Upper lobe of left lung (tissue), 4 donors: ENCODE data around the gene NAA15.
"Not testable (repeated sequence)": the region's sequence is repeated elsewhere in the genome, so short reads cannot be mapped to it uniquely, and the experiment has no call there.

Experiments used
- CTCF ChIP-seq, 6 experiments: fragments of 450-650 bp in 4 of 6; fragments of 200-600 bp in 2 of 6; sonication (generic) in 2 of 6; IDR thresholded peaks; one replicate each; pipeline ENCODE4 v1.5.1; 2016 to 2019; ENCODE audit warnings: antibody characterized with exemption in 6 of 6
- EP300 ChIP-seq, 4 donors: sonication (generic); formaldehyde crosslinking; IDR thresholded peaks; one replicate each; pipeline ENCODE4 v1.5.1; 2017; ENCODE audit warnings: antibody characterized with exemption in 4 of 4, control low read depth in 2 of 4
- POLR2A ChIP-seq, 4 donors: fragments of 450-650 bp; IDR thresholded peaks; one replicate each; pipeline ENCODE4 v1.5.1; 2016 to 2017; ENCODE audit warnings: antibody characterized with exemption in 4 of 4, mild to moderate bottlenecking in 2 of 4
- POLR2AphosphoS5 ChIP-seq, 2 donors: sonication (generic); formaldehyde crosslinking; IDR thresholded peaks; one replicate each; pipeline ENCODE4 v1.5.1; 2017; ENCODE audit warnings: antibody characterized with exemption in 2 of 2

GRCh38 chr4:139322070-139322469 is 20.8 kb downstream of the NAA15 start:
- TF ChIP-seq CTCF, POLR2A, EP300, POLR2AphosphoS5 (IDR thresholded peaks at IDR 0.05): not testable (repeated sequence)
